H1 (cell line): ENCODE measurements around the gene HEPHL1. TPM values are rescaled to one million over a fixed set of nuclear protein-coding genes. Genes with fewer than 3 reads are reported as not detected.

Experiments
- ATF3 ChIP-seq: IDR thresholded peaks from 2 replicates; pipeline ENCODE4 v1.6.1; 2011; ENCODE audit warnings: low read depth, mild to moderate bottlenecking, low read length; ENCODE audit not compliant: insufficient read depth
- BRCA1 ChIP-seq: IDR thresholded peaks from 2 replicates; pipeline ENCODE4 v1.6.1; 2012; ENCODE audit warnings: low read depth, low read length, improper control_type of control experiment
- CTBP2 ChIP-seq: IDR thresholded peaks from 2 replicates; pipeline ENCODE4 v1.7.0; 2011; ENCODE audit warnings: borderline replicate concordance, mild to moderate bottlenecking, moderate library complexity, mixed read lengths, low read length; ENCODE audit not compliant: insufficient read depth, insufficient read length
- JUND ChIP-seq: IDR thresholded peaks from 2 replicates; pipeline ENCODE4 v1.6.1; 2011; ENCODE audit warnings: mild to moderate bottlenecking, improper control_type of control experiment, low read length
- RAD21 ChIP-seq, 2 experiments: IDR thresholded peaks in 1 of 2; conservative IDR thresholded peaks in 1 of 2; 2 replicates each; pipeline ENCODE4 v1.6.1; 2011; ENCODE audit warnings: low read depth in 2 of 2, low read length in 2 of 2, improper control_type of control experiment in 1 of 2, inconsistent platforms in 1 of 2, mild to moderate bottlenecking in 1 of 2, moderate library complexity in 1 of 2
- TEAD4 ChIP-seq: IDR thresholded peaks from 2 replicates; pipeline ENCODE4 v1.6.1; 2012; ENCODE audit warnings: low read depth, low read length, inconsistent platforms, mixed read lengths
- polyA plus RNA-seq, 7 experiments: library from polyadenylated mRNA; depleted of rRNA in 3 of 7; stranded (reverse) in 5 of 7; unstranded in 2 of 7; fragments of >200 nt in 5 of 7; fragments of 200-250 nt in 2 of 7; gene quantifications; 1 replicate in 5 of 7; 2 replicates in 1 of 7; 4 replicates in 1 of 7; pipeline versions ENCODE4 v1.2.1 to v1.2.3, GENCODE V29; 2011 to 2013; ENCODE audit warnings: missing spikeins in 2 of 7, mixed read lengths in 2 of 7
- total RNA-seq: library from RNA; stranded (reverse); fragmentation: NEBNext Ultra II Directional; extraction: Animal tissue kit (Norgen Biotek cat#: 25700); gene quantifications from 2 replicates; pipeline ENCODE4 v1.2.1, GENCODE V29; 2021

The HEPHL1 gene
- total and polyA plus RNA-seq, 2 of the 8 experiments (the other 6 are each of a cell fraction or from before 2014, with no cell fraction given): 0.09 to 0.11 TPM

- no peak for TF ChIP-seq ATF3
- no peak for TF ChIP-seq RAD21 (IDR thresholded peaks at IDR 0.05 in 1 of 2, conservative IDR thresholded peaks at IDR 0.05 in 1 of 2; ENCODE audit: low read depth in 2 of 2, low read length in 2 of 2)
- no peak for TF ChIP-seq CTBP2
- no peak for TF ChIP-seq TEAD4
- no peak for TF ChIP-seq BRCA1
- TF ChIP-seq JUND: no peak
- TF ChIP-seq, all 59 proteins: peak for 0
Measured at GRCh38 chr11:94117197-94117574, 96.0 kb downstream of the HEPHL1 start (continued).
